GM23248 (cell line): ENCODE data around the gene CTNND2.

ENCODE experiments used
- EZH2 ChIP-seq: fragments of 200-600 bp; sonication (generic); IDR thresholded peaks from 2 replicates; pipeline ENCODE4 v1.6.1; 2018; ENCODE audit warnings: antibody characterized with exemption, mild to moderate bottlenecking; ENCODE audit not compliant: insufficient read depth, poor library complexity, severe bottlenecking
- EZH2phosphoT487 ChIP-seq: fragments of 200-600 bp; sonication (generic); IDR thresholded peaks from 2 replicates; pipeline ENCODE4 v1.6.1; 2018; ENCODE audit warnings: antibody characterized with exemption, moderate library complexity, mild to moderate bottlenecking, low read depth; ENCODE audit not compliant: insufficient read depth

DNA sequence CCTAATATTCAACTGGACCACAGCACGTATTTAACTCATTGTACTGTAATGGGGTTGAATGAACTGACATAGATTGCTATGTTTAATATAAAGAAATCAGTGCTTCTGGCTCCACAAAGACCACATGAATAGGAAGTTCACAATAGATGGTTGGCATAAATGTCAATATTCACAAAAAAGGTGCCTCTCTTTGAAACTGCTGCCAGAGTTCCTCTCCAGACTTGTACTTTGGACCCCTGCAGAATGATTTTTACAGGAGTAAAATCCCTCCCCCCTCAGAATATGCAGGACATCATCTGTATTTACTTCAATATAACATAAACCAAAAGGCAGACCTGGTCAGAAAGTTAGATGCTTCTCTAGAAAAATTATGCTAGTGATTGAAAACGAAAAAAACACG is 634.7 kb downstream of the CTNND2 start:
- no peak for TF ChIP-seq EZH2phosphoT487
- TF ChIP-seq EZH2: no peak
